OCI-M2 (cell line): Measurements from ENCODE around the gene STK11.
"Not testable (repeated sequence)": the region's sequence is repeated elsewhere in the genome, so short reads cannot be mapped to it uniquely, and the experiment has no call there.

Experiments
- DNase-seq: peaks from one replicate; lab custom pipeline; 2025; ENCODE audit not compliant: unreplicated experiment; lab: John Stamatoyannopoulos, UW

Gene STK11

GRCh38 chr19:1235625-1236538 lies 30.3 kb downstream of the STK11 start:
- no peak for DNase-seq

GRCh38 chr19:1236576-1236975 lies 31.0 kb downstream of the STK11 start:
- DNase-seq: no peak

- no peak for DNase-seq
Measured at GRCh38 chr19:1237027-1237659, 31.6 kb downstream of the STK11 start.

- DNase-seq: no peak
Measured at GRCh38 chr19:1237754-1238368, 32.3 kb downstream of the STK11 start, which contains the start of gene CBARP. TSS of gene CBARP (minus strand) at chr19:1238005. CDS start at chr19:1236100, 1,905 bp downstream.

- DNase-seq: no peak
Measured at GRCh38 chr19:1238369-1239303, 33.1 kb downstream of the STK11 start.

- DNase-seq: no peak
Measured at GRCh38 chr19:1239420-1239795, 33.8 kb downstream of the STK11 start.

- no peak for DNase-seq
Measured at GRCh38 chr19:1239796-1240737, 34.5 kb downstream of the STK11 start.

- DNase-seq: no peak
Measured at GRCh38 chr19:1240925-1241324, 35.3 kb downstream of the STK11 start.

- DNase-seq: peak; percentile 40
Measured at GRCh38 chr19:1241417-1242095, 36.0 kb downstream of the STK11 start, which contains the start of gene ATP5F1D. TSS of gene ATP5F1D (plus strand) at chr19:1241751. CDS start at chr19:1241851, 100 bp downstream.

- DNase-seq: peak; percentile 7
Measured at GRCh38 chr19:1243768-1244692, 38.5 kb downstream of the STK11 start.

GRCh38 chr19:1244693-1245451 lies 39.3 kb downstream of the STK11 start:
- DNase-seq: no peak

- DNase-seq: no peak
Measured at GRCh38 chr19:1245494-1246264, 40.1 kb downstream of the STK11 start.

GRCh38 chr19:1246265-1247087 lies 40.9 kb downstream of the STK11 start:
- not testable (repeated sequence) for DNase-seq

GRCh38 chr19:1247748-1248138 lies 42.2 kb downstream of the STK11 start:
- no peak for DNase-seq

- no peak for DNase-seq
Measured at GRCh38 chr19:1248139-1248785, 42.7 kb downstream of the STK11 start, which contains the start of gene MIDN. TSS of gene MIDN (plus strand) at chr19:1248583. CDS start at chr19:1250297, 1,714 bp downstream.
